Endothelial cell of umbilical vein (primary cell): Measurements from ENCODE around the gene THSD7B. TPM values are rescaled to one million over a fixed set of nuclear protein-coding genes. Genes with fewer than 3 reads are reported as not detected.

Experiments used
- BruUV-seq: library from RNA; stranded (reverse); fragments of 400-500 nt; replicated peaks from 2 replicates; lab custom pipeline; 2021; lab: Mats Ljungman, UMichigan
- CTCF ChIA-PET: fragments of 300-600, 350-600 bp; sonication (Branson Sonifier 250); formaldehyde crosslinking; loops from one replicate; lab custom pipeline; 2021; ENCODE audit warnings: antibody characterized with exemption, inconsistent platforms; lab: Charles Lee
- POLR2A ChIA-PET: fragments of 300-600, 350-600 bp; sonication (Branson Sonifier 250); formaldehyde crosslinking; loops from one replicate; lab custom pipeline; 2021; ENCODE audit warnings: antibody characterized with exemption, inconsistent platforms; lab: Charles Lee
- DNase-seq: peaks from one replicate; pipeline ENCODE4 v3.0.0-alpha.2; 2011; ENCODE audit warnings: low read depth, low spot score
- FAIRE-seq: peaks from 2 replicates; lab custom pipeline; 2011; peaks lifted over from hg19 to GRCh38; lab: Jason Lieb, UNC
- H2AFZ ChIP-seq: 2 replicates; pipeline ENCODE4 v1.6.0; 2012; ENCODE audit warnings: low read depth, low read length, control low read depth, inconsistent platforms
- H3K27ac ChIP-seq: 2 replicates; pipeline ENCODE4 v1.5.1; 2011; ENCODE audit warnings: low read depth, mild to moderate bottlenecking, control low read depth, low read length, moderate library complexity; ENCODE audit not compliant: insufficient read depth
- H3K27me3 ChIP-seq, 2 experiments: 2 replicates each; pipeline versions ENCODE4 v1.6.0 to v1.6.1; 2011; ENCODE audit warnings: low read length in 2 of 2, mixed read lengths in 1 of 2; ENCODE audit not compliant: control insufficient read depth in 2 of 2, insufficient read depth in 2 of 2
- H3K36me3 ChIP-seq, 2 experiments: 2 replicates in 1 of 2; 3 replicates in 1 of 2; pipeline ENCODE4 v1.5.1; 2011; ENCODE audit warnings: low read length in 2 of 2, mild to moderate bottlenecking in 1 of 2, moderate library complexity in 1 of 2; ENCODE audit not compliant: control insufficient read depth in 2 of 2, insufficient read depth in 2 of 2; ENCODE audit errors: extremely low read depth in 1 of 2
- H3K4me1 ChIP-seq: 3 replicates; pipeline ENCODE4 v1.5.1; 2011; ENCODE audit warnings: mild to moderate bottlenecking, low read length; ENCODE audit not compliant: control insufficient read depth, insufficient read depth; ENCODE audit errors: extremely low read depth
- H3K4me2 ChIP-seq: 2 replicates; pipeline ENCODE4 v1.6.1; 2011; ENCODE audit warnings: low read length, control low read depth, mixed read lengths; ENCODE audit not compliant: insufficient read depth
- H3K4me3 ChIP-seq, 3 experiments: fragments of 200-600 bp in 1 of 3; sonication (generic), shearing (Covaris generic) in 1 of 3; replicated peaks in 1 of 3; 2 replicates each; pipeline ENCODE4 v1.5.1; 2011 to 2016; ENCODE audit warnings: control low read depth in 3 of 3, low read length in 3 of 3, mild to moderate bottlenecking in 2 of 3, inconsistent platforms in 1 of 3, low read depth in 1 of 3, moderate library complexity in 1 of 3; ENCODE audit not compliant: insufficient read depth in 1 of 3
- H3K79me2 ChIP-seq: 2 replicates; pipeline ENCODE4 v1.6.0; 2012; ENCODE audit warnings: low read length, inconsistent platforms; ENCODE audit not compliant: control insufficient read depth, insufficient read depth
- H3K9ac ChIP-seq: replicated peaks from 2 replicates; pipeline ENCODE3; 2011; ENCODE audit warnings: low read length, control low read depth; ENCODE audit not compliant: insufficient read depth; ENCODE audit errors: extremely low read depth
- H3K9me1 ChIP-seq: replicated peaks from 3 replicates; pipeline ENCODE4 v1.6.0; 2011; ENCODE audit warnings: mild to moderate bottlenecking, low read length; ENCODE audit not compliant: control insufficient read depth, insufficient read depth; ENCODE audit errors: extremely low read depth
- H3K9me3 ChIP-seq: replicated peaks from 2 replicates; pipeline ENCODE4 v1.5.1; 2012; ENCODE audit warnings: low read length, inconsistent platforms; ENCODE audit not compliant: control insufficient read depth, insufficient read depth
- H4K20me1 ChIP-seq: replicated peaks from 2 replicates; pipeline ENCODE3; 2011; ENCODE audit warnings: mild to moderate bottlenecking, low read length; ENCODE audit not compliant: control insufficient read depth, insufficient read depth; ENCODE audit errors: extremely low read depth
- CTCF ChIP-seq, 2 donors: IDR thresholded peaks; 1 replicate in 1 of 2; 2 replicates in 1 of 2; pipeline ENCODE4 v1.5.1; 2011; ENCODE audit warnings: low read length in 2 of 2, mild to moderate bottlenecking in 2 of 2, moderate library complexity in 2 of 2, control low read depth in 1 of 2, inconsistent platforms in 1 of 2, low read depth in 1 of 2; ENCODE audit not compliant: insufficient read depth in 1 of 2; ENCODE audit errors: extremely low read depth in 1 of 2
- EZH2 ChIP-seq: IDR thresholded peaks from 2 replicates; pipeline ENCODE4 v1.6.1; 2012; ENCODE audit warnings: borderline replicate concordance, low read depth, mild to moderate bottlenecking, moderate library complexity, low read length, inconsistent platforms; ENCODE audit not compliant: severe bottlenecking
- FOS ChIP-seq: IDR thresholded peaks from 2 replicates; pipeline ENCODE4 v1.6.1; 2011; ENCODE audit warnings: mild to moderate bottlenecking, low read length, moderate library complexity, borderline replicate concordance; ENCODE audit not compliant: insufficient read depth
- GATA2 ChIP-seq: IDR thresholded peaks from 2 replicates; pipeline ENCODE4 v1.7.0; 2011; ENCODE audit warnings: low read depth, mild to moderate bottlenecking, moderate library complexity, mixed read lengths, low read length; ENCODE audit not compliant: insufficient read length, insufficient read depth
- JUN ChIP-seq: IDR thresholded peaks from 2 replicates; pipeline ENCODE4 v1.6.1; 2011; ENCODE audit warnings: borderline replicate concordance, low read depth; ENCODE audit not compliant: insufficient read length, insufficient read depth
- MAX ChIP-seq: IDR thresholded peaks from 2 replicates; pipeline ENCODE4 v1.6.1; 2011; ENCODE audit not compliant: insufficient read depth, insufficient read length
- MYC ChIP-seq: IDR thresholded peaks from one replicate; pipeline ENCODE4 v1.6.1; 2011; ENCODE audit warnings: mild to moderate bottlenecking, low read depth, low read length
- POLR2A ChIP-seq: IDR thresholded peaks from 2 replicates; pipeline ENCODE4 v1.6.1; 2012; ENCODE audit warnings: low read depth, mild to moderate bottlenecking, control low read depth, low read length
- POLR2AphosphoS5 ChIP-seq: IDR thresholded peaks from 2 replicates; pipeline ENCODE4 v1.6.1; 2012; ENCODE audit warnings: low read depth, mild to moderate bottlenecking, control low read depth, low read length, moderate library complexity; ENCODE audit not compliant: insufficient read depth
- dilution Hi-C: fragments of 300-500 bp; cut with MboI; formaldehyde crosslinking; loops from one replicate; pipeline ENCODE4 v1.15.0; 2019; ENCODE audit warnings: low sequenced_read_pairs; ENCODE audit not compliant: extremely low pct_ligation_motif_present
- intact Hi-C: fragments of 100-400 bp; cut with micrococcal nuclease; formaldehyde crosslinking; loops from one replicate; pipeline ENCODE4 v1.10.0; 2022
- polyA plus RNA-seq, 4 experiments: library from polyadenylated mRNA; depleted of rRNA in 3 of 4; stranded (reverse) in 3 of 4; unstranded in 1 of 4; fragments of >200 nt; gene quantifications; 2 replicates each; pipeline versions ENCODE4 v1.2.1 to v1.2.3, GENCODE V29; 2011 to 2012; ENCODE audit warnings: missing spikeins in 1 of 4
- total RNA-seq: library from RNA; stranded (reverse); gene quantifications from 2 replicates; pipeline ENCODE4 v1.2.3, GENCODE V29; 2021

THSD7B gene
- total and polyA plus RNA-seq, 2 donors (not counting 3 experiments of a cell fraction or from before 2014, with no cell fraction given), result 0.04 TPM; not detected in 1

- CTCF ChIA-PET, result no interaction called here
- BruUV-seq, result no TSS peak
- no peak overlapping the region for H3K4me3 ChIP-seq
- no peak overlapping the region for H3K27ac ChIP-seq
- POLR2A ChIA-PET, result no interaction called here
- H3K9me3 ChIP-seq, result peaks cover 3% of the 10 kb centered on the region
- no peak overlapping the region for H2AFZ ChIP-seq
- H3K36me3 ChIP-seq, result no peaks in the 10 kb centered on the region
- no peak for DNase-seq
- H4K20me1 ChIP-seq, result no peaks in the 10 kb centered on the region
- TF ChIP-seq POLR2A, result no peak
- no peak for TF ChIP-seq MYC
- TF ChIP-seq POLR2AphosphoS5, result no peak
- no peak for TF ChIP-seq JUN
- no peak for TF ChIP-seq GATA2
- no peak for TF ChIP-seq MAX
- no peak for TF ChIP-seq CTCF (IDR thresholded peaks at IDR 0.05; ENCODE audit: extremely low read depth in 1 of 2, insufficient read depth in 1 of 2, low read depth in 1 of 2, low read length in 2 of 2)
- no peak for TF ChIP-seq FOS
- TF ChIP-seq EZH2, result no peak
- intact Hi-C loops, result no loop called here
- H3K4me1 ChIP-seq, result no peaks in the 10 kb centered on the region
- H3K9me1 ChIP-seq, result no peaks in the 10 kb centered on the region
- no peak overlapping the region for H3K4me2 ChIP-seq
- no peak for FAIRE-seq
- no peaks in the 10 kb centered on the region for H3K79me2 ChIP-seq
- H3K27me3 ChIP-seq, result no peaks in the 10 kb centered on the region
- dilution Hi-C loops, result no loop called here
- no peak overlapping the region for H3K9ac ChIP-seq
Measured at GRCh38 chr2:137251045-137251444, 485.7 kb downstream of the THSD7B start.
